GM13977 (cell line): ENCODE measurements around the gene FBXL7.

ENCODE experiments used
- DNase-seq: peaks from one replicate; pipeline ENCODE4 v3.0.0; 2012; ENCODE audit warnings: low spot score
- CTCF ChIP-seq: IDR thresholded peaks from 2 replicates; pipeline ENCODE4 v1.5.1; 2012; ENCODE audit warnings: mild to moderate bottlenecking, control low read depth; ENCODE audit not compliant: insufficient read depth; ENCODE audit errors: extremely low read depth, missing control alignments
- in situ Hi-C: fragments of 300-500 bp; cut with MboI; formaldehyde crosslinking; loops from one replicate; pipeline ENCODE4 v1.12.0; 2022; ENCODE audit warnings: low sequenced_read_pairs, low pct_unique_long_range_greater_than_20kb, mixed read lengths, inconsistent platforms; ENCODE audit not compliant: unreplicated experiment

FBXL7 gene

GRCh38 chr5:15500325-15501001 lies 483 bp downstream of the FBXL7 start:
- no peak for TF ChIP-seq CTCF
- in situ Hi-C loops: no loop called here
- DNase-seq: no peak

- in situ Hi-C loops: no loop called here
- no peak for TF ChIP-seq CTCF
- DNase-seq: no peak
Measured at GRCh38 chr5:15501091-15501791, 1.3 kb downstream of the FBXL7 start.

GRCh38 chr5:15502208-15502607 lies 2.2 kb downstream of the FBXL7 start:
- in situ Hi-C loops: no loop called here
- DNase-seq: no peak
- no peak for TF ChIP-seq CTCF

- DNase-seq: no peak
- TF ChIP-seq CTCF: no peak
- in situ Hi-C loops: no loop called here
Measured at GRCh38 chr5:15506146-15506545, 6.2 kb downstream of the FBXL7 start.

- TF ChIP-seq CTCF: no peak
- in situ Hi-C loops: no loop called here
- DNase-seq: no peak
Measured at GRCh38 chr5:15506897-15507296, 6.9 kb downstream of the FBXL7 start.

GRCh38 chr5:15510092-15510491 lies 10.1 kb downstream of the FBXL7 start:
- in situ Hi-C loops: no loop called here

More at GRCh38 chr5:15510092-15510491, 10.1 kb downstream of the FBXL7 start:
- no peak for TF ChIP-seq CTCF
- no peak for DNase-seq
